Nasal cavity respiratory epithelium epithelial cell of viscerocranial mucosa (primary cell): Measurements from ENCODE around the gene MRPS22. TPM values are rescaled to one million over a fixed set of nuclear protein-coding genes. Genes with fewer than 3 reads are reported as not detected.

Experiments
- total RNA-seq: library from RNA; depleted of rRNA; stranded (reverse); fragments of >200 nt; gene quantifications from 2 replicates; pipeline ENCODE4 v1.2.3, GENCODE V29; 2014

The MRPS22 gene
- total RNA-seq = 74.4 and 94.7 TPM in 2 replicates

DNA sequence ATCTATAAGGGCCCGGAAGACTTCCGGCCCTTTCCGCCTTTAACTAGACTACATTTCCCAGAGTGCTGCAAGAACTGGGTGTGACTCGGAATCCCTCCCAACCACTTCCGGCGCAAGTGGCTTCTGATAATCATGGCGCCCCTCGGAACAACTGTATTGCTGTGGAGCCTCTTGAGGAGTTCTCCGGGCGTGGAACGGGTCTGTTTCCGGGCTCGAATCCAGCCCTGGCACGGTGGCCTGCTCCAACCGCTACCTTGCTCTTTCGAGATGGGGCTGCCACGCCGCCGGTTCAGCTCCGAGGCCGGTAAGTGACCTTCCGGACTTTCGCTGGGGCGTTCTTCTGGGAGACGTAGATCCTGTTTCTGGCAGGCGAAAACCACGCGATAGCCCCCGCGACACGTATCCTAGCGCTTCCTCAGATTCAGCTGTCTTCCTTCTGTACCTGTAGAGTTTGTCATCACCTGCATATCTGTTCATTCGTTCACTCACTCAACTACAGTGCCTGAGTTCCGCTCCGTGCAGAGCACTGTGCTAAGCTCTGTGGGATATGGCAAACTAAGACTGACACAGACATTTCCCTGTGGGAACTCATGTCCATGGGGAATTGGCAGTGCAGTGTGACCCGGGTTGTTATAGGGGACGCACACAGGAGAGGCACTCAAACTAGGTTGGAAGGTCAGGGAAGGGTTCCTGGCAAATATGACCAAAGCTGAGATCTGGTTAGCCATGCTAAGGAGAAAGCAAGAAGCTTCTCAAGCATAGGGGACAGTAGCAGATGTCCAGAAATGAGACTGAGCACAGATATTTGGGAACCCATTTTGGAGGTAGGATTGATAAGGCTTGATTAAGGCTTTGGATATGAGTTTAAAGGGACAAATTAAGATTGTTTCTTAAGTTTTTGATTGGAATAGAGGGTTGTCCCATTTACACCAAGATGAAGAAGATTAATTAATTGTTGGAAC lies at the start of gene MRPS22:
Gene MRPS22 (plus strand): TSS at position 126 of the 962 bp plus-strand sequence. CDS start 7 bp downstream, at position 133.

DNA sequence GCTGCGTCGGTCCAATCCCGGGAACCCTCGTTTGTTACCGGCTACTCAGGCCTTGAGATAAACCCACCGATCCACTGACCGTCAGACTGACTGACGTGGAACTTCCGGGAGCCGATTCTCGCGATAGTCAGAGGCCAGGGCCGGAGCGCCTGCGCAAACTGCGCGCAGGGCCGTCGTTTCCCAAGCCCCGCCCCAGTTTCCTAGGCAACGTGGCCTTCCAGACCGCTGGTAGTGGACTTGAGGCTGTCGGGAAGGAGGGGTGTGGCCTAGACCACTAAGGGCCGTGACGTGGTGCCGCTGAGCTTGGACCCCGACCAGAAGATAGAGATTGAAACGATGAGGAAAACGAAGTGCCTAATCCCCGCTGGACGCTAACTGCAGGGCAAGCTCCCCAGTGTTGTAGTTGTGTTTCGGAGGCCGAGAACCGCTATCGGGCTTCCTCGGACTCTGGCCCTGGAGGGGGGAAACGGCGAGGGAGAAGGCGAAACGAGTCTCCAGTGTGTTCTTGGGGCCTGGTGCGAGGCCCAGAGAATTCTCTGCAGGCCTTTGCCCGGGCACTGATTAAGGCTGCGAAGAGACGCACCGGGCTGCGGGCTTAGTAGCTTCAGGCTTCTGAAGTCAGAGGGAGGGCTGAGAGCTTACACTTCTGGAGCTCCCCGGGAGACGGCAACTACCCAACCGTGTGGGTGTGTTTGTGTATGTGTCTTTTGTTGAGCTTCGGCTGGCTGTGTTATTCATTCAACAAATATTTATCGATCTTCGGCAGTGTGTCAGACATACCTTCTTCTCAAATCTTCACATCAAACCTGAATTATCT lies 45.9 kb downstream of the MRPS22 start, which contains the start of gene COPB2:
Gene COPB2 (minus strand): TSS at position 96 of the 817 bp plus-strand sequence. CDS start 97 bp downstream, outside the sequence.

Other genes with a start within 250 kb of the MRPS22 start
- 180 and 197 TPM in 2 replicates for gene COPB2, start 45.6 kb downstream of the MRPS22 start, total RNA-seq
- not detected in 2 replicates for gene RBP2, start 132.5 kb downstream of the MRPS22 start, total RNA-seq
- 76.9 and 258 TPM in 2 replicates for gene RBP1, start 195.7 kb downstream of the MRPS22 start, total RNA-seq